C4-2B (cell line): ENCODE measurements around the gene FGD5.

Experiments
- CTCF ChIP-seq: fragments of 450-650 bp; conservative IDR thresholded peaks from 2 replicates; pipeline ENCODE4 v1.5.1; 2017; ENCODE audit warnings: mild to moderate bottlenecking
- ZFX ChIP-seq: fragments of 450-650 bp; IDR thresholded peaks from 2 replicates; pipeline ENCODE4 v1.6.1; 2017

- TF ChIP-seq CTCF (no peak), ZFX (no peak)
These were observed 24.9 kb upstream of the FGD5 start for GRCh38 chr3:14793858-14794234.
